Dedifferentiated amniotic fluid mesenchymal stem cell (primary cell): ENCODE results near the gene IDH1.
"Not testable (repeated sequence)": the region's sequence is repeated elsewhere in the genome, so short reads cannot be mapped to it uniquely, and the experiment has no call there.

ENCODE experiments used
- DNase-seq: peaks from one replicate; pipeline ENCODE4 v3.0.0-alpha.2; 2016; ENCODE audit errors: extremely low spot score

Gene IDH1

DNA sequence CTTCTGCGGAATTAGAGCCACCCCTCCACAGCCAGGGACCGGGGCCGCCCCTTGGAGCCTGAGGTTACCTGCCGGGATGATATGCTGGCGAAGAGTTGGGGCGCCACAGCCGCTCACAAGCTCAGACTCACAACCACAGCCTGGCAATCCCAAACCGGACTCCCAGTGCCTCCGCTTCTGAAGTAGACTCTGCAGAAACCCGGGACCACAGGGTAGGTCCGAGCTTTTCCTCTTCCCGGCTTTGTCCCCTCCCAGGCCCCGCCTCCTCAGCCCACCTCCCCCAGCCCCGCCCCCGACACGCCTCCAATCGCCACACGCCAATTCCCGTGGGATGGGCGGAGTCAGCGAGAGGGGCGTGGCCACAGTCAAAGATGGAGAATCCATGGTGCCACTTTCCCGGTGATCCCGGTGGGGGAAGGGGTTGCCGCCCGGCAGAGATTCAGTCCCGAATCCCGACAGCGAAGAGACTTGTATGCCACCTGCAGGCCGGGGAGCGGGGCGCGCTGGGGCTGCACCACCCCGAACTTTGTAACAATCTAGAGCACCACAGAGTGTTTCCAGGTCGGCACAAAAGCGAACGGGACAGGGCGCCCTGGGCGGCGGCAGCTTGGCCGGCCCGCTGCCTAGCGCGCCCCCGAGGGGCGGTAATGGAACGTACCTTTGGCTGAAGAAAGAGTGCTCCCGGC lies at the start of gene IDH1:
TSS of gene IDH1 (minus strand) at position 201 of the 686 bp plus-strand sequence. CDS start 3,520 bp downstream, outside the sequence.
- DNase-seq: peak; percentile 93

DNA sequence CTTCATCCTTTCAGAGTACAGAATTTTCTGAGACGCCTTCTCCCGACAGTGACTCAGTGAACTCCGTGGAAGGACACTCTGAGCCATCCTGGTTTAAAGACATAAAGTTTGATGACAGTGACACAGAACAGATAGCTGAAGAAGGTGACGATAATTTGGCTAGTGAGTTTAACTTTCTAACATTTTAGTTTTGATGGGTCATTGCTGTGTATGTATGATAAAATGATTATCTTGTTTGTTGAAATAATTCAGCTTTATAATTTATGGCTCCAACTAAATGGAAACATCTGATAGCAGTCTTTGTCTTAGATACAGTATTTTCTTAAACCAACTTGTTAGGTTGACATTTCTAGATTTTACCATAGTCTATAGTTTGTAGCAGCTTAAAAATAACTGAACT lies 49.3 kb upstream of the IDH1 start:
- no peak for DNase-seq

DNA sequence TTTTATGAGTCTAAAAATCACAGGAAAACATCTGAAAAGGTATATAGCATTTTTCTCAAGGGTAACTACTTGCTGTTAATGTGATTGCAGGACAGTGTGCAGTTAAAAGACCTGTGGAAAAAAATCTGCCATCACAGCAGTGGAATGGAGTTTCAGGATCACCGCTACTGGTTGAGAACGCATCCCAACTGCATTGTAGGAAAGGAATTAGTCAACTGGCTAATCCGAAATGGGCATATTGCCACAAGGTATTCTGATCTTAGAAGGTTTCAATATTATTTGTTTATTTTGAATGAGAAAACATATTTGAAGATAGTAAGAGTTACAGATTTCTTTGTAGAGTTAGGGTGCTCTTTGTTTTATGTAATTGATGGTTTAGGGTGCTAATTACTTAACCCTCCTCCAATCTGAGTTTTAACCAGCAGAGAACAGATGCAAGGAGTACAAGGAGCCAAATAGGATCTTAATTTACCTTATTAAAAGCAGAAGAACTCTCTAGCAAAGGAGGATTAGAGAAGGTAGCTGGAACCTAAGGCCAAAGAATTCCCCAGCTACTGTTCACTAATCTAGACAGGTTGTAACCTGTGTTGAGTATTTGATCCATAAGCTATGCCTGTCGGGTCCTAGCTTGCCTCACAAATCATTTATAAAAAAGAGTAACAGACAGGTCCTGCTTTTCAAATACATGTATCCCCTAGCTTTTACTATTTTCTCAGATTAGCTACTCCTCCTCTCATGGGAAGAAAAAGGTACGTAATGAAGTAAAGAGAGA lies 46.2 kb upstream of the IDH1 start:
- no peak for DNase-seq

DNA sequence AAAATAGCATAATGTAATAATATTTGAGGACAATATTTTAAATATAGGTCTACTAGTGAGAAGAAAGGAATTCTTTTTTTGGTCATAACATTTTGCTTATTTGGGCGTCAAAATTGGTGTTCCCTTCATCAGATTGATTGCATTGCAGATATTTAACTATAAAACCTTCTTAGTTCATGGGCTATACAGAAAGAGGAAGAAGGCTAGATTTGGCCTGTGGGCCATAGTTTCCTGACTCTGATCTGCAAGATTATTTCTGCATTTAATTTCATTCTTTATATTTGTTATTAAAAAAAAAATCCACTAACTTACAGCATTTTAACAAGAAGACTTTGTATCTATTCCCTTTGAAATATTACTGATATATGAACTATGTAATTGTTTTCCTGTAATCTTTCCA lies 43.1 kb upstream of the IDH1 start:
- no peak for DNase-seq

DNA sequence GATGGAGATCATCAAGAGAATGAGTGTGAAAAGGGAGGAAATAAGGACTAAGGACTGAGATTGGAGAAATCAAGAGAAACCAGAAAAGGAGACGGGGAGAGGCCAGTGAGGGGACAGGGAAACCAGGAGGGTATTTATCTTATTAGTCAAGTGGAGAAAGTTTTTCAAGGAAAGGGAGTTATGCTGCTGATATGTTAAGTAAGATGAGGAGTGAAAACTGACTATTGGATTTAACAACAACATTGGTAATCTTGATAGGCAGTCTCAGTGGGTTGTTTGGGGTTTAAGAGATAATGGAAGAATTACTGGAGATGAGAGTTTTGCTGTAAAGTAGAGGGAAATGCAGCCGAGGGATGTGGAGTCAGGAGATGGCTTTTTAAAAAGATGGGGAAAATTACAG lies 41.7 kb upstream of the IDH1 start:
- no peak for DNase-seq

DNA sequence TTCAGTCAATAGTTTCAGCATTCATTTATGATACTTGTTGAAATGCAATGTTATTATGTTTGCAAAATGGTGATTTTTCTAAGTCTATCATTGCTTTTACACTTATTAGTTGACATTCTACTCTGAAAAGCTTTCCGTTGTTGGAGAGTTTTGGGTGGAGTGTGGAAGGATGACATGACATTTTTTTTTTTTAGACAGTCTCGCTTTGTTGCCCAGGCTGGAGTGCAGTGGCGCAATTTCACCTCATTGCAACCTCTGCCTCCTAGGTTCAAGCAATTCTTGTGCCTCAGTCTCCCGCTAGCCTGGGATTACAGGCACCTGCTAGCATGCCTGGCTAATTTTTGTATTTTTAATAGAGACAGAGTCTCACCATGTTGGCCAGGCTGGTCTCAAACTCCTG lies 41.0 kb upstream of the IDH1 start:
- DNase-seq: no peak

DNA sequence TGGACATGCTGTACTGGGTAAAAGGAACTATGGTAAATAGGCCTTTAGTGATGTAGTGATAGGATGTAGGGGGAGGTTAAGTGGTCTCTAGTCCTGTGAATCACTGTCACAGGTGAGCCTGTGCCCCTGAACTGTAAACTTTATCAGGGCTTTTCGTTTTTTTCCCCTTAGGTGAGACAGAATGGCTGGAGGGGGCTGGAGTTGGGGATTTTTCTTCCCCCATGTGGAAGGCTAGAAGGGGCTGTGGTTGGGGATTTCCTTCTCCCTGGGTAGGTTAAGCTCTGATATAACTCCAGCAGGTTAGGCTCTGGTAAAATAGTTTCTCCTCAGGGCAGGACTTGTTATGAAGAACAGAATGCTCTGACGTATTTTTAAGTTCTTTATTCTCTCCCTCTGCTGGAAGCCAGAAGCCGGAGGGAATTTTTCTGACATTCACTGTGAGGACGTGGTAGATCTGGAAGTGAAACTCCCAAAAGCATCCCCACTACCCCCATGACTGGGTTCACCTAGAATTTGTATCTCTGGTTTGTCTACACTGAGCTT lies 39.7 kb upstream of the IDH1 start:
- no peak for DNase-seq

DNA sequence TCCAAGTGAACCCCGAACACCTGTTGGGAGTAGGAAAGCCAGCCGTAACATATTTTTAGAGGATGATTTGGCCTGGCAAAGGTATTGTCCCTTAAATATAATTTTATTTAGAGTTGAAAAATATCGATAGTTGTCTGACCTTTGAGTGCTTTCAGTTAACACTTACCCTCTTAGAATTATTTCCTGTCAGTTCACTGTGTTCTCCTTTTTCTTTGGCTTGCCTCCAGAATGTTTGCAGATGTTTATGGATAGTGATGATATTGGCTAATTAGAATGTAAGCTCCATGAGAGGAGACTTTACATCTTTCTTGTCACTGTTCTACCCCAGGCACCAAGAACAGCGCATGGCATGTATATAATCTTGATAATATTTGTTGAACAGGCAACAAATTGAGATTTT lies 31.0 kb upstream of the IDH1 start:
- DNase-seq: no peak

DNA sequence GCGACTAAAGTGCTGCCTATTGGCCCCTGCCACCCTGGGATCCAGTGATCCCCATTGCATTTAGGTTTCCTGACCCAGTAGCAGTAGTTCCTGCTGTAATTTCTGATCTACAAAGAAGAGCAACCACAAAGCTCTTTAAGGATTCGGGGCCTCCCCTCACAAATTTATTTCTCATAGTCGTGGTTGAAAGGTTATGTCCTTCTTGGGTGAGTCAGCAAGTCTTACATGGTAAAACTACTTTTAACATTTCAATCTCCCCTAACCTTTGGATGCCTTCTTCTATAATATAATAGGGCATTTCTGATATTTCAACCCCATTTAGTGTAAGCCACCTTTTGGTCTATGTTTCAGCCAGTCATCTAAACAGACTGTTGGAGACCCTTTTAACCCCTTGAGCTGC lies 26.1 kb upstream of the IDH1 start:
- DNase-seq: no peak

DNA sequence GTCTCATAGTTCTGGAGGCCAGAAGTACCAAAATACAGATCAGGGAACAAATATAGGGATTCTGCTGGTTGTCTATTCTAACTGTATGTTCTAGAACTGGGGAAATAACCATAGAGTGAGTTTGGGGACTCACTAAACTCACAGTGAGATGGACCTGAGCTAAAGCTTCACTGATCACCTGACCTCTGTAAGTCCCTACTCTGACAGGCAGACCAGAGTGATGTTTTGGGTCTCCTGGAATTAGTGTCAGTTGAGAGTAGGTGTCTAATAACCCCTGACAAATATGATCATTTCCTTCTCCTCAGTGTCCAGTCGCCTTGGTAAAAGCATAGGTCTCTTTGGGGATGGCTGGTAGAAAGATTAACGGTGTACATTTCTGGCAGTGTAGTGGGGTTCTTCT lies 25.4 kb upstream of the IDH1 start:
- no peak for DNase-seq

DNA sequence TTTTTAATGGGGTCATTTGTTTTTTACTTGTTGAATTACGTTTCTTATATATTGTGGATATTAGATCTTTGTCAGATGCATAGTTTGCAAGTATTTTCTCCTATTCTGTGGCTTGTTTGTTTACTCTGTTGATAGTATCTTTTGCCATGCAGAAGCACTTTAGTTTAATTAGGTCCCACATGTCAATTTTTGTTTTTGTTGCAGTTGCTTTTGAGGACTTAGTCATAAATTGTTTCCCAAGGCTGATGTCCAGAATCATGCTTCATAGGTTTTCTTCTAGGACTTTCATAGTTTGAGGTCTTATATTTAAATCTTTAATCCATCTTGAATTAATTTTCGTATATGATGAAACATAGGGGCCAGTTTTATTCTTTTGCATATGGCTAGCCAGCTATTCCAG lies 24.4 kb upstream of the IDH1 start:
- DNase-seq: no peak

DNA sequence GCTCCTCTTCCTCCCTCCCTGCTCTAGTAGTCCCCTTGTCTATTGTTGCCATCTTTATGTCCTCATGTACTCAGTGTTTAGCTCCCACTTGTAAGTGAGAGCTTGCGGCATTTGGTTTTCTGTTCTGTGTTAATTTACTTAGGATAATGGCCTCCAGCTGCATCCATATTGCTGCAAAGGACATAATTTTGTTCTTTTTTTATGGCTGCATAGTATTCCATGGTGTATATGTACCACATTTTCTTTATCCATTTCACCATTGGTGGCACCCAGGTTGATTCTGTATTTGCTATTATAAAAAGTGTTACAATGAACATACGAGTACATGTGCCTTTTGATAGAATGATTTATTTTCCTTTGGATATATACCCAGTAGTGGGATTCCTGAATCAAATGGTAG lies 23.7 kb upstream of the IDH1 start:
- DNase-seq: no peak

DNA sequence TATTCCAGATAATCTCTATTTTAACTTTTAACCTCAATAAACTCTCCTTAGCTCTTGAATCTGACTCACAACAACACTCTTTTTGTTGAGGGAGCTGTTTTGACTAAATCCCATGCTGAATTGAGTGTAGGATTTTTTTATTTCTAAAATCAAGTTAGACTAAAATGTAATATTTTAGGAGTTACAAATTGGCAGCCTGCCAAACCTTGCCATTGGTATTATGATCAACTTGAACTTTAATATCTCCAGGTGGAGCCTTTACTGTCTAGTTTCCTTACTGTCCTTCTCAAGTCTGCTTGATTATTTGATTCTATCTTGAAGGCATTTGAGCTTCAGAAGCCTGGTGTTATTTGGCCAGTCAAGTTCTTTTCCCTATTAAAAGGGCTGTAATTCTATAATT lies 19.9 kb upstream of the IDH1 start:
- no peak for DNase-seq

DNA sequence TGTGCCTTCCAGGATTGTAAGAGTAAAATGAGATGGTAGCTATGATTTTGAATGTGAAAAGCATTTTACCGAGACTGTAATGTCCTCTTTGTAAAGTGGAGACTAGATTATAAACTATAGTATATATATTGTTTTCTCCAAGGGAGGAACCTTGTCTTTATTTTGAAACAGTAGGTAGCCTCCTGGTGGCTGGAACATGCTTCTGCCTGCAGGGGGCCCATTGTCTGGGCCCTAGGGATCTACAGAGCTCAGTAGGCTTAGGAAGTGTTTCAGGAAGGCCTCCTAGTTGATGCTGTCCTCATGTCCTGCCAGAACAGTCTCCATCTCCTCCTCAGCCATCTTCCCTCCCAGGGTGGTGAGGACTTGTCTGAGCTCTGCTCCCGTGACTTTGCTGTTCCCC lies 14.2 kb upstream of the IDH1 start:
- no peak for DNase-seq

DNA sequence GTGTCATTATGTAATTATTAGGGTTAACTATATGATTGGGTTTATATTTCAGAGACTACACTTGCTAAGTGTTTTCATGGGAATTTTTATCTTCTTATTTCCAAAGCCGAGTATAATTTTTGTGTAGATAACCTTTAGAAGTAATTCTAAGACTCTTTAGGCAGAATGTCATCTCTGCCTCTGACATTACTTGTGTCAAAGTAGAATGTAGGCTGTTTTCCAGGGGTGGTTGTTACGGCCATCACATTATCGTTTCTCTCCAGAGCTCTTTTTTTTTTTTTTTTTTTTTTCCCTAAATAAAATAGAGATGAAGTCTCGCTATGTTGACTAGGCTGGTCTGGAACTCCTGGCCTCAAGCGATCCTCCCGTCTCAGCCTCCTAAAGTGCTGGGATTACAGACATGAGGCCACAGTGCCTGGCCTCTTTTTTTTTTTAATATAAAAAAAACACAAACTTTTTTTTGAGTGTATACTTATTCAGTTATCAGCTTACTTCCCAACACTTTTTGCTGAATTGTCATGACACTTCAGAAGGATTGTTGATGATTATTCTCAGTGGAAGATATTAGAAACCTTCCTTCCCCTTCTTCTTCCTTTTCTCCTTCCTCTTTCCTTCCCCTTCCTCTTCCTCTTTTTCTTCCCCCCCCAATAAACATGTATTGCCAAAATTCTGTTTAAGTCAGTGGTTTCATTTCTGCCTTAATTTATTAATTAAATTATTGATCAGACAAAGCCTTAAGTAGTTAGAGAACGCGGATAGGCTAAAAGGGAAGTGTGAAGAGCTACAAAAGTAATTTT lies 13.5 kb upstream of the IDH1 start:
- DNase-seq: no peak

DNA sequence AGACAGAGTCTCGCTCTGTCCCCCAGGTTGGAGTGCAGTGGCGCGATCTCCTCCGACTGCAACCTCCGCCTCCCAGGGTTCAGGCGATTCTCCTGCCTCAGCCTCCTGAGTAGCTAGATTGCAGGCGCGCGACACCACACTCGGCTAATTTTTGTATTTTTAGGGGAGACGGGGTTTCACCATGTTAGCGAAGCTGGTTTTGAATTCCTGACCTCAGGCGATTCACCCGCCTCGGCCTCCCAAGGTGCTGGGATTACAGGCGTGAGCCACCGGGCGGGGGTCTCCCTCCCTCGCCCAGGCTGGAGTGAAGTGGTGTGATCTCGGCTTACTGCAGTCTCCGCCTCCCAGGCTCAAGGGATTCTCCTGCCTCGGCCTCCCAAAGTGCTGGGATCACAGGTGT lies 12.7 kb upstream of the IDH1 start:
- DNase-seq: not testable (repeated sequence)

DNA sequence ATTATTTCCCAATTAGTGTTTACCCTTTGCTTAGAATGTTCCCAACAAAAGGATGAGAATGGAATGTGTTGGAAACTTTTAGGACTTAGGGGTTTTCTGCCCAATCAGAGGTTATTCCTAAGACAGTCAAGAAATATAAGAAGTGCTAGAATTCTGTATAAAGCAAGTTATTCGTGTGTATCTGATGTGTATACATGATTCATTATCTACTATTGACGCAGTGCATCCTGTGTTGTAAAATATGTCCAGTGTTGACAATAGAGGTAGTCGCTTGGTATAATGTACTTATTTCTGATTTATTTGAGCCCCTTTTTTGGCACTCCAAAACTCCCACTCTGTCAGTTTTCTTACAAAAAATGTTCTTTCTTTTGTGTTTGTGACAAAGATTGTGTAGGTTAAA lies 12.1 kb upstream of the IDH1 start:
- no peak for DNase-seq

DNA sequence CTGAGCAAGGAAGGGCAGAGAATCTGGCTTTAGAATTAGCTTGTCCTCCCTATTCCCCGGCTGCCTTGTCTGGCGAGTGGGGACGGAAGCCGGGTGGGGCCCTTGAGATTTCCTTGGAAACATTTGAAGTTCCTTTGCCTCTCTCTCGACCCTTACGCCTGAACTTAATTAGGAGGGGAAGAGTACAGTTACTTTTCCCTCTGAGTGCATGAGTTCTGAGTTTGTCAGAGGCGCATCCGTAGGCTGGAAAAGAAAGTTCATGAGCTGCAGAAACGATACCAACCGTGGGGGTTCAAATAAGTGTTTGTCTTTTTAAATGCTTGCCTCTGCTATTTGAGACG lies 11.7 kb upstream of the IDH1 start:
- no peak for DNase-seq

DNA sequence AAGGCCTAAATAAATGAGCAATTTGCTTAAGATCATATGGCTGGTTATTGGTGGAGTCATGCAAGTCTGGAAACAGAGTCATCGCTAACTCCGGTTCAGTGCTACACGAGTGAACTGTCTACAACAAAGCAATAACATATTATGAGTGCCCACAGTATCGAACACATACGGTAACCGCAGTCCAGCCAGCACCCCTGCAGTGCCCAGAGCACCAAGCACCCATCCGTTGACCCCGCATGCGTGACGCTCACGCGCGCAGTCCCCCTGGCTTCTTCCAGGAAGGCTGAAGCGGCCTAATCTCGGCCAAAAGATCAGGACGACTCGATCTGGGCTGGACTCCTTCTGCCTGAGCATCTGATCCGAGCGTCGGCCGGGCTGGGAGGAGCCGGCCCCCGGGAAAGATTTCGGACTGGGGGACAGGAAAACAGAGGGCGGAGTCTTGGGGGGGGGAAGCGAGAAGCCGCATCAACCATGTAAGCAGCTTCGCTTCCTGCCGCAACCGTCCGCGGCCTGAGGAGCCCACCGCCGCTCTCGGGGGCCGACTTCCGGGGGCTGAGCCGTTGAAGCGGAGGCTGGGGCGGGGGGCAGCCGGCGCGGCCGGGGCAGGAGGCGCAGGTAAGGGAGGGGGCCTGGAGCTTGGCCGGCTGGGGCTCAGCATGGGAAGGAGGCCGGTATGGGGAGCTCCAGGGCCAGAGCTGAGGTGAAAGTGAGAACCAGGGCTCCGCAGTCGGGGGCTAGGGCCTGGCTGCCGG lies 11.1 kb upstream of the IDH1 start, which contains the start of gene PIKFYVE:
TSS of gene PIKFYVE (plus strand) at position 455 of the 752 bp plus-strand sequence. CDS start 5,265 bp downstream, outside the sequence.
- DNase-seq: peak; percentile 97

DNA sequence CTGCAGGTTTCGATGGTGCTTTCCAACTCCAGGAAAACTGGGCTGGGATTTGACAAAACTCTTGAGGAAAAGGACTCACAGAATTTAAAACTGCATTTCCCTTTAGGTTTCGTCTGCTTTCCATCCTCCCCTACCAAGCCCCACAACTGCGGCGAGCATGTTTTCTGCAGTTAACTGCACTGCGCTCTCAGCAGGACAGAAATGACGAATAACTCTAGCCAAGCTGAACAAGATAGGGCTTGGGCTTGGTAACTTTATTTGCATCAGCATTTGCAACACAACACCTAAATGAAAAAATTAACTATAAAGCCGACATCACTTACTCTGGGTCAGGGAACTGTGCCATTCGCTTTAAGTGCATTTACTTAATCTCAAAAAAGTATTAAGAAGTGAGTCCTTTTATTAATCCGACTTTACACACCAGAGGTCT lies 10.5 kb upstream of the IDH1 start:
- DNase-seq: no peak
